ENCODE data around the gene NIPAL1. TPM values are rescaled to one million over a fixed set of nuclear protein-coding genes. Genes with fewer than 3 reads are reported as not detected.
"Not testable (repeated sequence)": the region's sequence is repeated elsewhere in the genome, so short reads cannot be mapped to it uniquely, and the experiment has no call there.

Gene NIPAL1
- 0.13 and 0.42 TPM in 2 replicates for total RNA-seq (2014; rRNA removed; shearing (Covaris generic); ENCODE audit: low replicate concordance)

GRCh38 chr4:48016141-48017107 is at the start of gene NIPAL1, which contains the start of gene CNGA1:
Gene NIPAL1, plus strand, starts transcription at chr4:48016772. Its CDS starts 68 bp downstream, at chr4:48016840.
Gene CNGA1, minus strand, starts transcription at chr4:48016681. Its CDS starts 63,992 bp downstream, at chr4:47952689.
- peak; percentile 76 for DNase-seq

DNA sequence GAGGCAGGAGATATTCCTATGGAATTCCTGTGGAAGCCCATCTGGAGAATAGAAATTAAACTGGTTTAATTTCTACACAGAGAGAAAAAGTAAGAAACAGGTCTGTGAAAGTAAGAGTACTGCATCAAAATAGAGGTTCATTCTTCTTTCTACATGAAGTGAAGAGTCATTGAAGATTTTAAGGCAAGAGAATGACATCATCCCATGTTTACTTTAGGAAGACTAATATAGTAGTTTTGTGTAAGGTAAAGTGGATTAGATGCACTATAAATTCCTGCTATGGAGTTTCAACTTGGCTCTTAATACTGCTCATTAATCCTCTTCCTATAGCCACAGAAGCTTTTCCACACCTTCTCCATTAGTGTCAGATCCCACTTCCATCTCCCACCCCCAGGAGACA is 47.7 kb upstream of the NIPAL1 start:
- Histone ChIP-seq H3K4me3 (no peak overlapping the region), H3K27me3 (no peaks in the 10 kb centered on the region), H3K9me3 (no peaks in the 10 kb centered on the region), H3K36me3 (no peaks in the 10 kb centered on the region)
- no peak for DNase-seq

More at GRCh38 chr4:48016141-48017107, at the start of gene NIPAL1, which contains the start of gene CNGA1:
- H3K27me3 ChIP-seq: no peaks in the 10 kb centered on the region
- H3K4me3 ChIP-seq: peak within 1 kb of the TSS; percentile 54
- no peaks in the 10 kb centered on the region for H3K9me3 ChIP-seq
- no peaks in the 10 kb centered on the region for H3K36me3 ChIP-seq

- Histone ChIP-seq H3K36me3 (no peaks in the 10 kb centered on the region), H3K9me3 (no peaks in the 10 kb centered on the region), H3K4me3 (no peak overlapping the region), H3K27me3 (no peaks in the 10 kb centered on the region)
- DNase-seq: no peak
Observed at GRCh38 chr4:47972181-47972580, 44.4 kb upstream of the NIPAL1 start.

- H3K4me3 ChIP-seq: no peak overlapping the region
- H3K9me3 ChIP-seq: no peaks in the 10 kb centered on the region
- no peaks in the 10 kb centered on the region for H3K27me3 ChIP-seq
- H3K36me3 ChIP-seq: no peaks in the 10 kb centered on the region
- no peak for DNase-seq
Observed at GRCh38 chr4:47972721-47973120, 43.9 kb upstream of the NIPAL1 start.

DNA sequence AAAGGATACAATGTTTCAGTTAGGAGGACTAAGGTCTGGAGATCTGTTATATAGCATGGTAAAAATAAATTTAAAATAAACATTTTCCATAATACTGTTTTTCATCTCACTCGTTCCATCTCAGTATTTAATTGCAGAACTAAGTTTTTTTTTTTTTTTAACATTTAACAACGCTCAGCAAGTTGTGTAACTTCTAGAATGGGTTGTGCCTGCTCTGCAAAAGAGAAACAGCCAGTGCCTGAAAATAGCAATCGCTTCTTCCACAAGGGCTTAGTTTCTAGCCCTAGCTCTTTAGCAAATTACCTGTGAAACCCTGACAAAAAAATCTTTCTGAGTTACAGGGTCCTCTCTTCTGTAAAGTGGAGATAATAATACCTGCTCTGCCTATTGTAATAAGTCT is 42.0 kb upstream of the NIPAL1 start:
- DNase-seq: no peak
- Histone ChIP-seq H3K27me3 (no peaks in the 10 kb centered on the region), H3K4me3 (no peak overlapping the region), H3K36me3 (no peaks in the 10 kb centered on the region), H3K9me3 (no peaks in the 10 kb centered on the region)

GRCh38 chr4:47990145-47990544 is 26.4 kb upstream of the NIPAL1 start:
- H3K27me3 ChIP-seq: no peaks in the 10 kb centered on the region
- H3K4me3 ChIP-seq: no peak overlapping the region
- no peaks in the 10 kb centered on the region for H3K9me3 ChIP-seq
- no peaks in the 10 kb centered on the region for H3K36me3 ChIP-seq
- no peak for DNase-seq

DNA sequence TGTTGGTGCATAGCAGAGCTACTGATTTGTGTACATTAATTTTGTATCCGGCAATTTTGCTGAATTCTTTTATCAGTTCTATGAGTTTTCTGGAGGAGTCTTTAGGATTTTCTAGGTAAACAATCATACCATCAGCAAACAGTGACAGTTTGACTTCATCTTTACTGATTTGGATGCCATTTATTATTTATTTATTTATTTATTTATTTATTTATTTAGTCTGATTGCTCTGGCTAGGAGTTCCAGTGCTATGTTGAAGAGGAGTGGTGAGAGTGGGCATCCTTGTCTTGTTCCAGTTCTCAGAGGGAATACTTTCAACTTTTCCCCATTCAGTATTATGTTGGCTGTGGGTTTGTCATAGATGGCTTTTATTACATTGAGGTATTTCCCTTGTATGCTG is 24.1 kb upstream of the NIPAL1 start:
- H3K36me3 ChIP-seq, DNase-seq, H3K27me3 ChIP-seq, H3K9me3 ChIP-seq, H3K4me3 ChIP-seq: not testable (repeated sequence)

DNA sequence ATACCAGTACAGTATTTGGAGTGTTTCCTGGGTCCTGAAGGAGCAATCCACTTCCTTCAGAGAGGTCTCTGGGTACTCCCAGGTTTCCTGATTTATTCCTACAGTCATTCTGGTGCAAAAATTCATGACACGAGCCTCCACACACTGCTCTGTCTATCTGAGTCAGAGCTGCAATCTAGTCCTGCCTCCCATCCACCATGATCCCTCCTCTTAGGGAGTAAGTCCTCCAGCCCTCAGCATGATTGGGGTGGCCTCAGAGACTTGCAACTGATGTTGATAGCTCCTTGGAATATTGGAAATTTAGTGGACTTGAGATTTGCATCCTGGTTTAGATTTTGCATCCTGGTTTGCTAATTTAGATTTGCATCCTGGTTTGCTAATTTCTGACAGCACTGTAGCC is 20.6 kb upstream of the NIPAL1 start:
- Histone ChIP-seq H3K36me3 (no peaks in the 10 kb centered on the region), H3K4me3 (no peak overlapping the region), H3K27me3 (no peaks in the 10 kb centered on the region), H3K9me3 (no peaks in the 10 kb centered on the region)
- no peak for DNase-seq

- no peak overlapping the region for H3K4me3 ChIP-seq
- H3K9me3 ChIP-seq: no peaks in the 10 kb centered on the region
- H3K36me3 ChIP-seq: no peaks in the 10 kb centered on the region
- no peaks in the 10 kb centered on the region for H3K27me3 ChIP-seq
- no peak for DNase-seq
Observed at GRCh38 chr4:48002267-48002666, 14.3 kb upstream of the NIPAL1 start.

DNA sequence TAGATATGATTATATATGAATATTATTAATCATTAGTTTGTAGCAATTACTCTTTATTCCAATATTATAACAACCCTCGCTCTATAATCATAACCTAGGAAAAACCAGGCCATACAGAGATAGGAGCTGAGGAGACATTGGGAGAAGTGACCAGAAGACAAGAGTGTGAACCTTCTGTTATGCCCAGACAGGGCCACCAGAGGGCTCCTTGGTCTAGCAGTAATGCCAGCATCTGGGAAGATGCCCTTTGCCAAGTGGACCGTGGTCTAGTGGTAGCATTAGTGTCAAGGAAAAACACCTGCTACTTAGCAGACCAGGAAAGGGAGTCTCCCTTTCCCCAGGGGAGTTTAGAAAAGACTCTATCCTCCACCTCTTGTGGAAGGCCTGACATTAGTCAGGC is 13.0 kb upstream of the NIPAL1 start:
- DNase-seq: peak; percentile 14
- not testable (repeated sequence) for H3K27me3 ChIP-seq, H3K4me3 ChIP-seq, H3K36me3 ChIP-seq, H3K9me3 ChIP-seq

DNA sequence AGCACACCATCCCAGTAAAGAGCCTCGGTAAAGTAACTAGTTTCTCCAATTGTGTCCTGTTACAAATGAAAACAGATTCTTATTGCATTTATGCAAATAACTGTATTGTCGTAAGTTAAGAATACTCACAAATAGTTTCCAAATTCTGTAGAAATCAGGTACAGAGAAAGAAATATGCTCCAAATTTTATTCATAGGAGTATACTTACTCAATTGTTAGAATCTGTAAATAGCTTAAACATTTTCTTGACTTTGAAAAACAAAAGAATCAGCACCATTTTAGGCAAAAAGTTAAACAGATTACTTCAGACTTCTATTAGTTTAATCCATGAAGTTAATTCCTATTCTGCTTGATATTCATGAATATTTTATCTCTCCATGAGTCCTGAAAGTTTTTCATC is 10.8 kb upstream of the NIPAL1 start:
- H3K36me3 ChIP-seq: no peaks in the 10 kb centered on the region
- no peaks in the 10 kb centered on the region for H3K9me3 ChIP-seq
- no peak overlapping the region for H3K4me3 ChIP-seq
- no peaks in the 10 kb centered on the region for H3K27me3 ChIP-seq
- DNase-seq: no peak

DNA sequence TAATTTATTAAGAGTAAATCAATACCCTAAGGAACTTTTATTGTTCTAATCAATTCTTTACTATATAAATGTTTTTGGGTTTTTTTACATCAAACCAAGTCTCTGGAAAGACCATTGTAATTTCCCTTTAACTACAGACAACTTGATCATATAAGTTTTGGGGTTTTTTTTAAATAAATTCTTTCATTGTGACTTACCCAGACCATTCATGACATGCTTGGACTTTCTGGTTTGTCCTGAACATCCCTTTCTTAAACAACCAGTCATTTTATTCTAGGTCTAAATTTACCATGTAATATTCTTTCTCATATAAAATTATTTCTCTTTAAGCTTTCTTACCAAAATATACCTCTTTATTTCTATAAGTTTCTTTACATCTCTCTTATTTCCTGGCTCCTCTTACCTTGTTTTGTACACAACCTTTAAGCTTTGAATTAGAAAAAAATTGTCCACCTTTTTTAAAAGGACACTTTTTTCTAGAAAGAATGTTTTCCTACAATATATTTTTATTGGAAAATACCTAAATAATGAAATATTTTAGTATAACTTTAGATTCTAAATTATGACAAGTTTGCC is 8.5 kb upstream of the NIPAL1 start:
- DNase-seq: no peak
- H3K36me3 ChIP-seq: no peaks in the 10 kb centered on the region
- no peaks in the 10 kb centered on the region for H3K9me3 ChIP-seq
- no peaks in the 10 kb centered on the region for H3K27me3 ChIP-seq
- no peak overlapping the region for H3K4me3 ChIP-seq

DNA sequence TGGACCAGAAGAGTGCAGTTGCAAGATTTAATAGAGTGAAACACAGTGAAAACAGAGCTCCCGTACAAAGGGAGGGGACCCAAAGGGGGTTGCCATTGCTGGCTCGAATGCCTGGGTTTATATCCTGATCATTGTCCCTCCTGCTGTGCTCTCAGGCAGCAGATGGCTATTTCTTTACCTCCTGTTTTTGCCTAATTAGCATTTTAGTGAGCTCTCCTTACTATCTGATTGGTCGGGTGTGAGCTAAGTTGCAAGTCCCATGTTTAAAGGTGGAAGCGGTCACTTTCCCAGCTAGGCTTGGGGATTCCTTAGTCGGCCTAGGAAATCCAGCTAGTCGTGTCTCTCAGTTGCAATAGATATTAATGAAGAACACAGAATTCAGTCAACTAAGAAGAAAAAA is 5.7 kb upstream of the NIPAL1 start:
- not testable (repeated sequence) for DNase-seq, H3K4me3 ChIP-seq, H3K27me3 ChIP-seq, H3K9me3 ChIP-seq, H3K36me3 ChIP-seq

DNA sequence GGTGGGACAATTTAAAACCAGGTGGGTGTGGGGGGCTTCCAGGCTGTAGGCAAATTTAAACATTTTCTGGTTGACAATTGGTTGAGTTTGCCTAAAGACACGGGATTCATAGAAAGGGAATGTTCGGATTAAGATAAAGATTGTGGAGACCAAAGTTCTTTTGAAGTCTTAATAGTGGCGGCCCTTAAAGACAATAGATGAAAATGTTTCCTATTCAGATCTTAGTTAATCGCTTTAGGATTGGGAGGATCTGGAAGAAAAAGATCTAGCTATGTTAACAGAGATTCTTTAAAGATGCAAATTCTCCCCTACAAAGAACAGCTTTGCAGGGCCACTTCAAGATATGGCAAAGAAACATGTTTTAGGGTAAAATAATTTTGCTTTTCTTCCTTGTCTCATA is 4.8 kb upstream of the NIPAL1 start:
- Histone ChIP-seq H3K27me3 (no peaks in the 10 kb centered on the region), H3K36me3 (no peaks in the 10 kb centered on the region)

DNA sequence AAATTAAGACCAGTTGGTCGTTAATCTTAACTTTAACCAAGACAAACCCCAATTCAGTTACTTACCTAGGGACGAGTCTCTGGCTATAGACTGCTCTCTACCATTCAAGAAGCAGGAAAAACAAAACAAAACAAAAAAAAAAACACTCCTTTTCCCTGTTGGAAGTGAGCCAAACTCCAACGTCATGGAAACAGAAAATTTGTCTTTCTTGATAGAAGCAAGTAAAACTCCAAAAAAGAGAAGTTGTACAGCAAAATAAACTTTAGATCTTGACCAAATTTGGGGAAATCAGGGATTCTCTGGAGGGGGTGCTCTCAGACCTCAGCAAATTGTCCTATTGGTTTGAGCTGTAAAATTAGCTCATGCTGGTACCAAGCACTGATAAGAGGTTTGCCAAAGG is 3.7 kb upstream of the NIPAL1 start:
- H3K27me3 ChIP-seq: no peaks in the 10 kb centered on the region
- H3K36me3 ChIP-seq: no peaks in the 10 kb centered on the region

More for the DNA sequence above, 4.8 kb upstream of the NIPAL1 start:
- no peak for DNase-seq
- Histone ChIP-seq H3K9me3 (no peaks in the 10 kb centered on the region), H3K4me3 (no peak overlapping the region)

DNA sequence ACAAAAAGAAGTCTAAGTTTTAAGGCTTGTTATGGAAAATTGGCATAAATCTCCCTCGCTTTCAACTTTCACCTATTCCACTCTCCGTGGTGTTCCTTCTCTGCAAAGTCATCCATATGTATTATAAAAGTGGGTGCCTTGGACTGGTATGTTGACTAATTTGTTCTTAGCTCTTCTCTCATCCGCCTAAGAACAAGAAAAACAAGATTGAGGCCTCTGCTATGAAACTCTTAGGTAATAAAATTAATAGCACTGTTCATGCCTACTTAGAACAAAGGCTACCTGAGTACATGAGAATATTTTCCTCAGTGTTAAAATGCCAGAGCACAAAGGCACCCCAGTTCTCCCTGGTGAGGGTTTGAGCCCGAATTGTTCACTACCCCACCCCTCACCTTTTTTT is 1.4 kb upstream of the NIPAL1 start:
- no peak overlapping the region for H3K4me3 ChIP-seq
- no peaks in the 10 kb centered on the region for H3K9me3 ChIP-seq
- H3K36me3 ChIP-seq: no peaks in the 10 kb centered on the region
- DNase-seq: no peak
- no peaks in the 10 kb centered on the region for H3K27me3 ChIP-seq

More for the DNA sequence above, 3.7 kb upstream of the NIPAL1 start:
- Histone ChIP-seq H3K4me3 (no peak overlapping the region), H3K9me3 (no peaks in the 10 kb centered on the region)
- DNase-seq: no peak

GRCh38 chr4:48015678-48016077 is 894 bp upstream of the NIPAL1 start:
- no peak for DNase-seq
- no peak overlapping the region for H3K4me3 ChIP-seq
- no peaks in the 10 kb centered on the region for H3K9me3 ChIP-seq
- no peaks in the 10 kb centered on the region for H3K27me3 ChIP-seq
- no peaks in the 10 kb centered on the region for H3K36me3 ChIP-seq
